ENCODE data around the gene NARF.

DNA sequence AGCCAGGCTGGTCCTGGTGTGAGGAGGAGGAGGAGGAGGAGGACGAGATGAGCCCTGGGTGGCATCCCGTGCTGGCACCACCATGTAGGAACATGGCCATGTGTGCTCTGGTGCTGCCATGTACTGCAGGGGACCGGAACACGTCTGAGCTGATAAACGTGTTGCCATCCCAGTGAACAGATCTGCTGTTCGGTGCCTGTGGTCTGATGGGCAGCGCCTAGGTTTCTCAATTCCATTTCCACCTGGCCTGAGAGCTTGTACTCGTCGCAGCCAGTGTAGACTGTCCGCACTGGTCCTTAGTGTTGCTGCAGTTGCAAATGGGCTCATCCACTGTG lies 32.6 kb downstream of the NARF start:
- TF ChIP-seq, protein P1, sequence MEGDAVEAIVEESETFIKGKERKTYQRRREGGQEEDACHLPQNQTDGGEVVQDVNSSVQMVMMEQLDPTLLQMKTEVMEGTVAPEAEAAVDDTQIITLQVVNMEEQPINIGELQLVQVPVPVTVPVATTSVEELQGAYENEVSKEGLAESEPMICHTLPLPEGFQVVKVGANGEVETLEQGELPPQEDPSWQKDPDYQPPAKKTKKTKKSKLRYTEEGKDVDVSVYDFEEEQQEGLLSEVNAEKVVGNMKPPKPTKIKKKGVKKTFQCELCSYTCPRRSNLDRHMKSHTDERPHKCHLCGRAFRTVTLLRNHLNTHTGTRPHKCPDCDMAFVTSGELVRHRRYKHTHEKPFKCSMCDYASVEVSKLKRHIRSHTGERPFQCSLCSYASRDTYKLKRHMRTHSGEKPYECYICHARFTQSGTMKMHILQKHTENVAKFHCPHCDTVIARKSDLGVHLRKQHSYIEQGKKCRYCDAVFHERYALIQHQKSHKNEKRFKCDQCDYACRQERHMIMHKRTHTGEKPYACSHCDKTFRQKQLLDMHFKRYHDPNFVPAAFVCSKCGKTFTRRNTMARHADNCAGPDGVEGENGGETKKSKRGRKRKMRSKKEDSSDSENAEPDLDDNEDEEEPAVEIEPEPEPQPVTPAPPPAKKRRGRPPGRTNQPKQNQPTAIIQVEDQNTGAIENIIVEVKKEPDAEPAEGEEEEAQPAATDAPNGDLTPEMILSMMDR (IDR thresholded peaks at IDR 0.05; ENCODE audit: low read depth, low read length, poor library complexity, severe bottlenecking): no peak
- no peak for TF ChIP-seq EZH2phosphoT487 (IDR thresholded peaks at IDR 0.05; ENCODE audit: borderline replicate concordance, low read length)

All from DOHH2 (cell line).